Upper lobe of right lung (tissue), 1 donor: ENCODE data around the gene CARD10. TPM values are rescaled to one million over a fixed set of nuclear protein-coding genes. Genes with fewer than 3 reads are reported as not detected.

ENCODE experiments used
- ATAC-seq: fragments of 200-7000 bp; cut with Tn5 transposase; one replicate; pipeline ENCODE4 v1.9.1; 2020; ENCODE audit warnings: mild to moderate bottlenecking, moderate library complexity
- DNase-seq: peaks from one replicate; pipeline ENCODE4 v3.0.0-alpha.2; 2020
- H3K27ac ChIP-seq: fragments of 200-600 bp; one replicate; pipeline ENCODE4 v1.8.0; 2022
- H3K27me3 ChIP-seq: fragments of 200-600 bp; one replicate; pipeline ENCODE4 v1.8.0; 2022; ENCODE audit warnings: mild to moderate bottlenecking
- H3K36me3 ChIP-seq: fragments of 200-600 bp; one replicate; pipeline ENCODE4 v1.8.0; 2022
- H3K4me1 ChIP-seq: fragments of 200-600 bp; one replicate; pipeline ENCODE4 v1.8.0; 2022
- H3K4me3 ChIP-seq: fragments of 200-600 bp; one replicate; pipeline ENCODE4 v1.8.0; 2022; ENCODE audit warnings: mild to moderate bottlenecking
- H3K9me3 ChIP-seq: fragments of 200-600 bp; one replicate; pipeline ENCODE4 v1.8.0; 2022
- CTCF ChIP-seq: fragments of 200-600 bp; IDR thresholded peaks from one replicate; pipeline ENCODE4 v1.8.0; 2022; ENCODE audit warnings: antibody characterized with exemption
- intact Hi-C: fragments of 100-400 bp; cut with DNase I; formaldehyde crosslinking; loops from one replicate; pipeline ENCODE4 v1.11.0; 2022
- total RNA-seq: library from RNA; stranded (reverse); fragmentation: NEBNext Ultra II Directional; extraction: Animal tissue kit (Norgen Biotek cat#: 25700); gene quantifications from one replicate; pipeline ENCODE4 v1.2.1, GENCODE V29; 2021
- donor health status: DM: no; HTN: yes; CAD: no; lungs with severe emphysema.

CARD10 gene
- total RNA-seq, 1 donor from 2014 or later = 17.0 TPM

- DNase-seq (no peak), ATAC-seq (no peak)
- H3K4me1 ChIP-seq = peaks cover 17% of the 10 kb centered on the region
- TF ChIP-seq CTCF = no peak
- H3K27ac ChIP-seq = no peak overlapping the region
- H3K9me3 ChIP-seq = no peaks in the 10 kb centered on the region
- no peak overlapping the region for H3K4me3 ChIP-seq
- peaks cover 19% of the 10 kb centered on the region for H3K36me3 ChIP-seq
- no peaks in the 10 kb centered on the region for H3K27me3 ChIP-seq
- intact Hi-C loops = no loop called here
Observed at GRCh38 chr22:37483050-37483449, 36.2 kb downstream of the CARD10 start.

DNA sequence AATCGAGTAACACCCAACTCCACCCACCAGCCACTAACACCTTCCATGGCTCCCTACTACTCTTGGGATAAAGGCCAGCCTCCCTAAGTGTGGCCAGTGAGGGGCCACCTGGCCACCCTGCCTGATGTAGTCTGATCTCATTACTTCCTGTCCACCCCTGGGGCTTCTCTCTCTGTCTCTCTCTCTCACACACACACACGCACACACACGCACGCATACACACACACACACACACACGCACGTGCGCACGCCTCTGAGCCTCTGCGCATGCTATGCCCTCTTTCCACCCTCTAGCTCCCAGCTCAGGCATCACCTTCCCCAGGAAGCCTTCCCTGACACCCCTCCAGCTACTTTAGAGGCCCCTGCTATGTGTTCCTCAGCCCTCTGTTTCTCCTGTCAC, 37.0 kb downstream of the CARD10 start:
- Histone ChIP-seq H3K4me3 (no peak overlapping the region), H3K27ac (no peak overlapping the region), H3K36me3 (peaks cover 22% of the 10 kb centered on the region), H3K9me3 (no peaks in the 10 kb centered on the region), H3K4me1 (peaks cover 17% of the 10 kb centered on the region), H3K27me3 (no peaks in the 10 kb centered on the region)
- no peak for TF ChIP-seq CTCF
- no peak for ATAC-seq
- no peak for DNase-seq
- intact Hi-C loops = no loop called here

DNA sequence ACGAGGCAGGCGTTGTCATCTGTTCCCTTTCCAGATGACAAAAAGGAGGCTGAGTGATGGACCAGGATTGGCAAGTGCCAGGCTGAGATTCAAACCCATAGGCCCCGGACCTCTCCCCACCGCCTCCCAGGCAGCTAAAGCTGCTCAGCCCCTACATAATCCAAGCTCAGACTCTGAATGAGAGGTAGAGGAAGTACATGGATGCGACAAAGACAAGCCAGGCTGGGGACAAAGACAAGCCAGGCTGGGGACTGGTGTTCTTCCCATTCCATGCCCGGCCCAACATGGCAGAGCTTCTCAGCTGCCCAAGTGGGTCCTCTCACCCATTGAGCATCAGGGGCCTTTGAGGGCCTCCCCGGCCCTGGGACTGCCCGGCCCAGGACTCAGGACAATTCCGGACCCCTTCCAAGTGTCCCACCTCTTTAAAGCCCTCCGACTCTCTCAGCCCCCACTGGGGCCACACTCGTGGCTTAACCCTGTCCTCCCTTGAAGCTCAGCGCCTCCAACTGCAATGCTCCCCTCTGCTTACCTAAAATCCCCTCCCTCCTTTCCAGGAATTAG, 37.8 kb downstream of the CARD10 start:
- no peak for ATAC-seq
- no peak overlapping the region for H3K27ac ChIP-seq
- no peaks in the 10 kb centered on the region for H3K9me3 ChIP-seq
- no peak overlapping the region for H3K4me3 ChIP-seq
- H3K36me3 ChIP-seq = peaks cover 28% of the 10 kb centered on the region
- no peak for TF ChIP-seq CTCF
- DNase-seq = no peak
- no peaks in the 10 kb centered on the region for H3K27me3 ChIP-seq
- intact Hi-C loops = no loop called here
- peaks cover 9% of the 10 kb centered on the region for H3K4me1 ChIP-seq

DNA sequence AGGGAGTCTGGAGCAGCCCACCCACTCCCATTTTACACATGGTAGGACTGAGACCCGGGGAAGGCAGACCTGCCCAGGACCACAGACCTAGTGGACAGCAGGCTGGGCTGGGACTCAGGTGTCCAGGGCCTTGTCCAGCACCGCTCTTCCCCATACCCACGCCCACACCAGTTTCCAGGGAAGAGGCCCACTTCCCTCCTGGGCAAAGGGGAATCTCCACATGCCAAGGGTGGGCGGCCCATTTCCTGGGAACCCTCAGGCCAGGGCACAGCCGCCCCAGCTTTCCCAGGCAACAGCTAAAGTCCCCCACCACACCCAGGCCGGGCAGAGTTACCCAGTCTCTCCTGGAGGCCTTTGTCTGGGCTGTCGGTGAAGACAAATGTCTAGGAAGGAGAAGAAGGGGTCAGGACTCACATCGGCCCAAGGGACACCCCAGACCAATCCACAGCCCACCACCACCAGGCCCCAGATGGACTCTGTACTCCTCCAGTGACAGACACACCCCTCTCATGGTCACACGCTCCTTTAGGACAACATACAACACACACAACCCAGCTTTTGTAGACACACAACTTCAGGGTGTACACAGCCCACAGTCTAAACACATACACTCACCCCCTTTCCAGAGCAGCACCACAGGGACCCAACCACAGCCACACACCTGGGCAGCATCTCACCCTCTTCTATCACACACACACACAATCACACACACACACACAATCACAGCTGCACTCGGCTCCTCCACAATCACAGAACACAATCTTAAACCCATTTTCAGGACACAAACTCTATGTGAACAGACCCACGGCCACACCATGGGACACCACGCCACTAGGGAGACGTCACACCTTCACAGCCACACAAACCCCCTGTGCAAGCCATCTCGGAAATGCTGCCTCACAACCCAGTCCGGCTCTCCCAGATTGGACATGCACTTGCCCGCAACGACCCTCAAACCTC, 38.5 kb downstream of the CARD10 start:
- no peak for ATAC-seq
- H3K4me1 ChIP-seq = peaks cover 7% of the 10 kb centered on the region

DNA sequence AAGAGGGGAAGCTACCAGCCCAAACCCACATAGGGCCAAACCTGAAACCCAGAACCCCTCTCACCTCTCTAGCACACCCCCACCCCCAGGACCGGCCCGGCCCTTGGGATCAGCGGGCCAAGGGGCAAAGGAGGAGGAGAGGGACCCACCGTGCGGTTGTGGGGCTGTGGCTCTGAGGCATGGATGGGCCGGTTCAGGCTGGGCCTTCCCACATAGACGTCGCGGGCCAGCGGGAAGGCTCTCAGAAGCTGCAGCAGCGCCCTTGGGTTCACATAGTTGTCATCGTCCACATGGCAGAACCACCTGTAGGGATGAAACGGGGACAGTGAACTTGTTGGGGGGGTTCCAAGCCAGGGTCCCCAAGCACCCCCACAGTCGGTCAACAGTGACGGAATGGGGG, 40.0 kb downstream of the CARD10 start:
- Histone ChIP-seq H3K4me1 (peaks cover 7% of the 10 kb centered on the region), H3K9me3 (no peaks in the 10 kb centered on the region), H3K4me3 (no peak overlapping the region), H3K27me3 (no peaks in the 10 kb centered on the region), H3K36me3 (peaks cover 30% of the 10 kb centered on the region), H3K27ac (no peak overlapping the region)
- intact Hi-C loops = no loop called here
- no peak for DNase-seq
- TF ChIP-seq CTCF = no peak
- no peak for ATAC-seq

More for the DNA sequence above, 38.5 kb downstream of the CARD10 start:
- intact Hi-C loops = no loop called here
- Histone ChIP-seq H3K4me3 (no peak overlapping the region), H3K27ac (no peak overlapping the region), H3K27me3 (no peaks in the 10 kb centered on the region), H3K36me3 (peaks cover 30% of the 10 kb centered on the region), H3K9me3 (no peaks in the 10 kb centered on the region)
- TF ChIP-seq CTCF = no peak
- DNase-seq = no peak
